ENCODE results near the gene WDR5B. TPM values are rescaled to one million over a fixed set of nuclear protein-coding genes. Genes with fewer than 3 reads are reported as not detected.

Gene WDR5B
- total RNA-seq, 1 donor = 9.8 TPM

DNA sequence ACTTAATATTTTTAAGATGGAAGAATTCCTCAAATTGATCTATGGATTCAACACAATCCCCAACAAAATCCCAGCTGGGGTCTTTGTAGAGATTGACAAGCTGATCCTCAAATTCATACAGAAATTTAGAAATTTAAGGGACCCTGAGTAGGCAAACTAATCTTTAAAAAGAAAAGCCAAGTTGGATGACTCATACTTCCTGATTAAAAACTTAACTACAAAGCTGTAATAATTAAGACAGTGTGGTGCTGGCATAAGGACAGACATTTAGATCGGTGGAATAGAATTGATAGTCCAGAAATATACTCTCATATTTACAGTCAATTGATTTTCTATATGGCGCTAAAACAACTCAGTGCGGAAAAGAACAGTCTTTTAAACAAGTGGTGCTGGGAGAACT, 20.3 kb downstream of the WDR5B start:
- Histone ChIP-seq H3K79me2 (ENCODE audit: insufficient read depth, low read length) (no peaks in the 10 kb centered on the region), H3K9me3 (ENCODE audit: low read depth, low read length) (no peaks in the 10 kb centered on the region), H3K4me1 (ENCODE audit: insufficient read depth, low read length) (peaks cover 3% of the 10 kb centered on the region), H3K4me3 (ENCODE audit: insufficient read depth, low read length) (no peak overlapping the region), H3K27me3 (ENCODE audit: insufficient read depth, low read length) (no peaks in the 10 kb centered on the region), H3K36me3 (ENCODE audit: insufficient read depth, low read length) (no peaks in the 10 kb centered on the region), H3K4me2 (ENCODE audit: insufficient read depth, low read length) (no peak overlapping the region), H2AFZ (ENCODE audit: low read length) (no peak overlapping the region), H4K20me1 (ENCODE audit: insufficient read depth, low read length) (no peaks in the 10 kb centered on the region), H3K27ac (ENCODE audit: low read depth, low read length) (no peak overlapping the region)
- no peak for DNase-seq (ENCODE audit: insufficient read length, low spot score, missing footprints)
- TF ChIP-seq, protein P1, sequence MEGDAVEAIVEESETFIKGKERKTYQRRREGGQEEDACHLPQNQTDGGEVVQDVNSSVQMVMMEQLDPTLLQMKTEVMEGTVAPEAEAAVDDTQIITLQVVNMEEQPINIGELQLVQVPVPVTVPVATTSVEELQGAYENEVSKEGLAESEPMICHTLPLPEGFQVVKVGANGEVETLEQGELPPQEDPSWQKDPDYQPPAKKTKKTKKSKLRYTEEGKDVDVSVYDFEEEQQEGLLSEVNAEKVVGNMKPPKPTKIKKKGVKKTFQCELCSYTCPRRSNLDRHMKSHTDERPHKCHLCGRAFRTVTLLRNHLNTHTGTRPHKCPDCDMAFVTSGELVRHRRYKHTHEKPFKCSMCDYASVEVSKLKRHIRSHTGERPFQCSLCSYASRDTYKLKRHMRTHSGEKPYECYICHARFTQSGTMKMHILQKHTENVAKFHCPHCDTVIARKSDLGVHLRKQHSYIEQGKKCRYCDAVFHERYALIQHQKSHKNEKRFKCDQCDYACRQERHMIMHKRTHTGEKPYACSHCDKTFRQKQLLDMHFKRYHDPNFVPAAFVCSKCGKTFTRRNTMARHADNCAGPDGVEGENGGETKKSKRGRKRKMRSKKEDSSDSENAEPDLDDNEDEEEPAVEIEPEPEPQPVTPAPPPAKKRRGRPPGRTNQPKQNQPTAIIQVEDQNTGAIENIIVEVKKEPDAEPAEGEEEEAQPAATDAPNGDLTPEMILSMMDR (IDR thresholded peaks at IDR 0.05; ENCODE audit: extremely low read depth, low read depth, low read length) = no peak

- peaks cover 3% of the 10 kb centered on the region for H3K4me1 ChIP-seq (ENCODE audit: insufficient read depth, low read length)
- H3K4me3 ChIP-seq (ENCODE audit: insufficient read depth, low read length) = no peak overlapping the region
- TF ChIP-seq, protein P1 (IDR thresholded peaks at IDR 0.05; ENCODE audit: extremely low read depth, low read depth, low read length) = no peak
- no peaks in the 10 kb centered on the region for H4K20me1 ChIP-seq (ENCODE audit: insufficient read depth, low read length)
- no peak overlapping the region for H3K4me2 ChIP-seq (ENCODE audit: insufficient read depth, low read length)
- no peaks in the 10 kb centered on the region for H3K27me3 ChIP-seq (ENCODE audit: insufficient read depth, low read length)
- H3K27ac ChIP-seq (ENCODE audit: low read depth, low read length) = no peak overlapping the region
- no peak for DNase-seq (ENCODE audit: insufficient read length, low spot score, missing footprints)
- H2AFZ ChIP-seq (ENCODE audit: low read length) = peak overlapping the region; percentile 37
- no peaks in the 10 kb centered on the region for H3K36me3 ChIP-seq (ENCODE audit: insufficient read depth, low read length)
- no peaks in the 10 kb centered on the region for H3K79me2 ChIP-seq (ENCODE audit: insufficient read depth, low read length)
- no peaks in the 10 kb centered on the region for H3K9me3 ChIP-seq (ENCODE audit: low read depth, low read length)
These were observed 21.7 kb downstream of the WDR5B start for GRCh38 chr3:122394173-122394572.

DNA sequence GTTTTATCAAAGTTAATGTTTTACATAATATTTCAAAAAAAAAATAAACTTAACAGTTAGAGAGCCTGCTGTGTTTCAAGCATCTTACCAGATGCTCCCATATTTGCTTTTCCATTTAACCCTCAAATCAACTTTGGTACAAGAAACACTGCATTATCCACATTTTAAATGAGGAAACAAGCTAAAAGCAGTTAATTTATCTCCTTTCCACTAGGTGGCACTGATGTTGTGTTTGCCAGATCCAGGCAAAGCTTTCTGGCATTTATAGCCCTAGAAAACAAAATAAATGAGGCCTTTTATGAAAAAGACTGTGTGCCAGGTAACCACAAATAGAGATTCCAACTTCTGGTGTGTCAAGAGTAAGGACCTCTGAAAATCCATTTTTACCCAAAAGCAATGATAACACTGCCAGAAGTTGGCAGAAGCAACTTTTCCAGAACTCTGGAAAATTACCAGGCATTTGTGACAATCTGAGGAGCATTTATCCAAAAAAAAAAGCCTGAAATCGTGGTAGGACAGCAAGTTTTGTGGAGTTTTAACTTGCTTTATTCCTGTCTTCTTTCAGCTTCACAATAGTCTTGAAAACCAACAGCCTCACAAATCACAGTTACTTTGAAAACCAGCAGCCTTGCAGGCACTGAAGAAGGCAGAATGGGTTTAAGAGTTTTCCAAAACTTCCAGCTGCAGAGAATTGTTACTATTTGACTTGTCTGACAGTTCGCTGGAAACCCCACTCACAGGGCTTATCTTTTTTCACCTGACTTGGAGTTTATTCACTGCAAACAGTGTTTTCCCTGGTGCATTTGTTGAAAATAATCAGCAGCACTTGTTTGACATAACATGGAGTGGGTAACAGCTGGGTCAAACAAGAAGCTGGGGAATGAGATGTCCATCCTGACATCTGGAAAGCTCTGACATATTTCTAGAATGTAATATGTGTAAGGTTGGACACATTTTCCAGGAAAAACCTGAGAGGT, 22.7 kb downstream of the WDR5B start:
- Histone ChIP-seq H3K27me3 (ENCODE audit: insufficient read depth, low read length) (no peaks in the 10 kb centered on the region), H3K4me3 (ENCODE audit: insufficient read depth, low read length) (no peak overlapping the region), H3K4me2 (ENCODE audit: insufficient read depth, low read length) (no peak overlapping the region), H3K36me3 (ENCODE audit: insufficient read depth, low read length) (no peaks in the 10 kb centered on the region), H3K79me2 (ENCODE audit: insufficient read depth, low read length) (no peaks in the 10 kb centered on the region), H3K4me1 (ENCODE audit: insufficient read depth, low read length) (peaks cover 3% of the 10 kb centered on the region), H4K20me1 (ENCODE audit: insufficient read depth, low read length) (no peaks in the 10 kb centered on the region), H3K27ac (ENCODE audit: low read depth, low read length) (no peak overlapping the region), H2AFZ (ENCODE audit: low read length) (no peak overlapping the region), H3K9me3 (ENCODE audit: low read depth, low read length) (no peaks in the 10 kb centered on the region)
- DNase-seq (ENCODE audit: insufficient read length, low spot score, missing footprints) = peak; percentile 60
- TF ChIP-seq, protein P1 (IDR thresholded peaks at IDR 0.05; ENCODE audit: extremely low read depth, low read depth, low read length) = peak; percentile 78

DNA sequence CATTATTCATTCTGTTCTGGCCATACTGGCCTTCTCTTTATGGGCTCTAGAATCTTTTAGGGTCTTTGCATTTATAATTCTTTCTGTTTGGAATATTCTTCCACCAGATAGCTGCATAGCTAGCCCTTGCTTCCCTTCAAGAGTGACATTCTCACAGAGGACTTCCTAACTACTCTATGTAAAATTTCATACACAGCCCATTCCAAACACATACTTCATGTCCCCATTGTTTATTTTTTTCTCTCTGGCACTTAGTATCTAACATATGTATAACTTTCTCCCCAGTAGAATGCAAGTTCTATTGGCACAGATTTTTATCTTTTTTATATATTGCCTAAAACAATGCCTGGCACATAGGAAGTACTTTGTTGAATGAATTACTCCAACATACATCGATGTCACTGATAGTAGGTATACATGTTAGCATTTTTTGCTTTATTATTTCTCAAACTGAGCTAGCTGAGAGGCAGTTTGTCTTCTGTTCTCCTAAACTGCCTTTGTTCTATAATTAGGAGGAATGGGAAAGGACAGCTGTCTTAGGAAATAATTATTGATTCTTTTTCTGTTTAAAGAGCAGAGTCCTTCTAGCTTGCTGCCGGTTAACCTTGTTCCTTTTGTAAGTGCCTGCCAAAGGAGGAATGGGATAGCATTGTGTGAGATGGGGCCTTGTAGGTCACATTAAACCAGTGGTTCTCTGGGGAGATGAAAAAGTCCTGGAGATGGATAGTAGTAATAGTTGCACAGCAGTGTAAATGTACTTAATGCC, 24.0 kb downstream of the WDR5B start:
- Histone ChIP-seq H3K9me3 (ENCODE audit: low read depth, low read length) (no peaks in the 10 kb centered on the region), H3K4me3 (ENCODE audit: insufficient read depth, low read length) (no peak overlapping the region), H2AFZ (ENCODE audit: low read length) (no peak overlapping the region), H3K27me3 (ENCODE audit: insufficient read depth, low read length) (no peaks in the 10 kb centered on the region), H4K20me1 (ENCODE audit: insufficient read depth, low read length) (no peaks in the 10 kb centered on the region), H3K36me3 (ENCODE audit: insufficient read depth, low read length) (no peaks in the 10 kb centered on the region), H3K79me2 (ENCODE audit: insufficient read depth, low read length) (no peaks in the 10 kb centered on the region), H3K4me2 (ENCODE audit: insufficient read depth, low read length) (no peak overlapping the region), H3K4me1 (ENCODE audit: insufficient read depth, low read length) (peaks cover 3% of the 10 kb centered on the region), H3K27ac (ENCODE audit: low read depth, low read length) (no peak overlapping the region)
- no peak for DNase-seq (ENCODE audit: insufficient read length, low spot score, missing footprints)
- TF ChIP-seq, protein P1 (IDR thresholded peaks at IDR 0.05; ENCODE audit: extremely low read depth, low read depth, low read length) = no peak

Data from osteoblast (primary cell).